Measurements from ENCODE around the gene TENT4A. TPM values are rescaled to one million over a fixed set of nuclear protein-coding genes. Genes with fewer than 3 reads are reported as not detected.
"Not testable (repeated sequence)": the region's sequence is repeated elsewhere in the genome, so short reads cannot be mapped to it uniquely, and the experiment has no call there.

Gene TENT4A
- total RNA-seq (ENCODE audit: insufficient read depth, low replicate concordance) = 21.7 TPM

DNA sequence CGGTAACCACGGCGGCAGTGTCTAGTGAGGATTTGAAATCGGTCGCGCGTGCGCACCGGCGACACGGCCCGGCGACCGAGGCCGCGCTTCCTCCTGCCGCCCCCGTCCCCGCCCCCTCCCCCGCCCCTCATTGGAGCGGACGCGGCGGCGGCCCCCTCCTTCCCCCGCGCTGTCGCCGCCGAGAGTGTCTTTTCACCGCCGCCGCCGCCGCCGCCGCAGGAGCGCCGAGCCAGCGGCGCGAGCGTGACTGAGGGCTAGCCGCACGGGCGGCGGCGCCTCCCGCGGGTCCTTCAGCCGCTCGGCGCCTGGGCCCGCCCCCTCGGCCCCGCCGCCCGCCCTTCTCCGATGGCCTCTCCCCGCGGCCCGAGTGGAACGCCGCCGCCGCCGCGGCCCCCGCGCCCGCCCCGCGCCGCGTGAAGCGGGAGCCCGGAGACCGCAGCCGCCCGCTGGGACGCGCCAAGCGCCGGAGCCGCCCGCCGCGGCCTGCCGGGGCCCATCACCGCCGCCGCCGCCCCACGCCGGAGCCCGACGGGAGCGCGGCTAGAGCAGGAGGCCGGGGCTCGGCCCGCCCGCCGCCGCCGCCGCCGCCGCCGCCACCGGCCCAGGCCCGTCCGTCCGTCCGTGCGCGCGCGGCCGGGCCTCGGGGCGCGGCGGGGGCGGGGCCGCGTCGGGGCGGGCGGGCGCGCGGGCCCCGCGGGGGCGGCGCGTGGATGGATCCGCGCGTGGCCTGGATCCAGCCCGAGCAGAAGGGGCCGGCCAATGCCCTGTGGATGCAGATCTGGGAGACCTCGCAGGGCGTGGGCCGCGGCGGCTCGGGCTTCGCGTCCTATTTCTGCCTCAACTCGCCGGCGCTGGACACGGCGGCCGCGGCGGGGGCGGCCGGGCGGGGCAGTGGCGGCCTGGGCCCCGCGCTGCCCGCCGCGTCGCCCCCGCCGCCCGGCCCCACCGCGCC lies at the start of gene TENT4A:
Gene TENT4A, plus strand, starts transcription at position 159 of the 952 bp plus-strand sequence. Its CDS starts 552 bp downstream, at position 711.
- DNase-seq (ENCODE audit: low spot score) = peak; percentile 29

- DNase-seq (ENCODE audit: low spot score) = no peak
Measured at GRCh38 chr5:6666762-6667161, 46.5 kb upstream of the TENT4A start.

DNA sequence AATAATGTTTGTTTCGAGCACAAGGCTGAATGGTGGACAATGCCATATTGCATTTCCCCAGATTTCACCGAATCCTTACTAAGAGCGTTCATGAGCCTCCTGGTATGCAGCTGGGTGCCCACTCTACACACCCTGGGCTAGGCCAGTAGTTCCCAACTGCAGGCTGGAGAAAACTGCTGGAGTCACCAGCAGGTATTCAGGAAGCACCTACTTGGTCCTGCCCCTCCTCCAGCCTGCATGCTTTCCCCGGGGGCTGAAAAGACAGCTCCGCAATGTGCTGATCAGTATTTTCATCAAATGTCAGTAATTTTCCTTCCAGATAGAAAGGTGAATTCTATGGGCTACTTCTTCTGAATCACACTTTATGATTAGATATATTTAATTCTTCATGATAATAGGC lies 45.6 kb upstream of the TENT4A start:
- no peak for DNase-seq (ENCODE audit: low spot score)

GRCh38 chr5:6668717-6669116 lies 44.5 kb upstream of the TENT4A start:
- DNase-seq (ENCODE audit: low spot score) = not testable (repeated sequence)

DNA sequence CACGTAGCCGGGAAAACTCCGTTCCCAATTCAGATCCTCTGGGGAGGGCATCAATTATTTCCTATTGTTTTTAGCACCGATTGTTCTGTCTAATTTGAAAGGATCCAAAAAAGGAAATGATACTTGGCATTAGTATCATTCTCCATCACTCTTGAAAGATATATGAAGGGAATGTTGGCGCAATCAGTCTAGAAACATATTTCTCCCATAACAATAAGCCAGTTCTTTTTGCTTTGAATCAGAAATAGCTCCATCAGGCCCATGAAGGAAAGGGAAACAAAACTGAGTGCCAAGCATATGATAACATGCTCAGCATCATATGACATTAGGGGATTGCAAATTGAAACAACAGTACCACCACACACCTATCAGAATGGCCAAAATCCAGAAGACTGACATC lies 40.2 kb upstream of the TENT4A start:
- no peak for DNase-seq (ENCODE audit: low spot score)

- DNase-seq (ENCODE audit: low spot score) = no peak
Measured at GRCh38 chr5:6673963-6674362, 39.3 kb upstream of the TENT4A start.

DNA sequence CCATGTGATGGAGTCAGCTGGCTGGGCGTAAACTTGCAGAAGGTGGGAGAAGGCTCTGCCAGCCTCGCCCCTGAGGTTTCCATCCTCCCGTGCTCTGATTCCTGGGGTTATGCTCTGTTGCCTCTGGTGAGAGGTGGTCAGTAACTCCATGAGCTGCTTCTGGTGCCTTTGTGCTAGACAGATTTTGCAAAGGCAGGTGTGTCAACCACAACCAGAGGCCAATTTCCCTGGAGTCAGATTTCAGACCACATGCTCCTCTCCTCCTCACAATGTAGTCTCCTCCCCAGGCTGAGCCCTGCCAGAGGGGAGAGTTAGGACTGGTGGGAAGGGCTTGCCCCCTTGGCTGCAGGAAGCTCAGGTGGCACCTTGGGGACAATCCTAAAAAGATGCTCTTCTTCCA lies 38.8 kb upstream of the TENT4A start:
- no peak for DNase-seq (ENCODE audit: low spot score)

- no peak for DNase-seq (ENCODE audit: low spot score)
Measured at GRCh38 chr5:6674886-6675285, 38.3 kb upstream of the TENT4A start.

- DNase-seq (ENCODE audit: low spot score) = no peak
Measured at GRCh38 chr5:6675784-6676491, 37.3 kb upstream of the TENT4A start.

- DNase-seq (ENCODE audit: low spot score) = no peak
Measured at GRCh38 chr5:6676702-6677101, 36.5 kb upstream of the TENT4A start.

- no peak for DNase-seq (ENCODE audit: low spot score)
Measured at GRCh38 chr5:6678385-6678784, 34.8 kb upstream of the TENT4A start.

DNA sequence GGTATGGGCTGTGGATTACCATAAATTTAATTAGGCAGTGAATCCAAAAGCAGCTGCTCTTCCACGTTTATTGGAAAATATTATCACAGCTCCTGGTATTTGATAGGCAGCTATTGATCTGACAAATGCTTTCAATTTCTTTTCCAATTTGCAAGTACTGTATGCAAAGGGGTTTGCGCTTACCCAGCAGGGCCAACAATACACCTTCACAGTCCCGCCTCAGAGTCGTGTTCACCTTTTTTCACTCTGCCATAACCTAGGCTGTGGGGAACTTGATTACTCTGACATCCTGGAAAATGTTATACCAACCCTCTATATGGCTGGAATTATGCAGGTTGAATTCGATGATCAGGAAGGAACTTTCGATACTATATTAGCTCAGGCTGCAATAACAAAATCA lies 32.3 kb upstream of the TENT4A start:
- DNase-seq (ENCODE audit: low spot score) = no peak

- no peak for DNase-seq (ENCODE audit: low spot score)
Measured at GRCh38 chr5:6681682-6682081, 31.6 kb upstream of the TENT4A start.

GRCh38 chr5:6682239-6682638 lies 31.0 kb upstream of the TENT4A start:
- no peak for DNase-seq (ENCODE audit: low spot score)

GRCh38 chr5:6683241-6683640 lies 30.0 kb upstream of the TENT4A start:
- no peak for DNase-seq (ENCODE audit: low spot score)

- no peak for DNase-seq (ENCODE audit: low spot score)
Measured at GRCh38 chr5:6684075-6684474, 29.2 kb upstream of the TENT4A start.

DNA sequence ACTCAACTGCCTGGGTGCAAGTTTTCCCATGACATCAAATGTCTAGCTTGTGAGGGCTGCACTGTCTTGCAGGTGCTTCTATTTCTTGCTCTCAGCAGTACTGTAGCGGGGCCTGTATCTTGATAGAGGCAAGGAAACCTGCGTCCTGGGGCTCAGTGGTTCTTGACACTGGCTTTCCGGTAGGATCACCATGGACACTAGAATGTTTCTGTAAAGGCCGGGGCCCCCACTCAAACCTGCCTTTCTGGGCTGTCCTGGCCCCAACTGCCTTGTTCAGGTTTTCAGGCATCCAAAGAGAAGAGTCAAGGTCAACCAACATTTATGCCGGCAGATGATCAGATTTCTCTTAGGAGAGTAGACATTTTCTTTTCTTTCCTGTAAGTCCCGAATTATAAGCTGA lies 26.7 kb upstream of the TENT4A start:
- DNase-seq (ENCODE audit: low spot score) = no peak

GRCh38 chr5:6686915-6687409 lies 26.3 kb upstream of the TENT4A start:
- peak; percentile 60 for DNase-seq (ENCODE audit: low spot score)

DNA sequence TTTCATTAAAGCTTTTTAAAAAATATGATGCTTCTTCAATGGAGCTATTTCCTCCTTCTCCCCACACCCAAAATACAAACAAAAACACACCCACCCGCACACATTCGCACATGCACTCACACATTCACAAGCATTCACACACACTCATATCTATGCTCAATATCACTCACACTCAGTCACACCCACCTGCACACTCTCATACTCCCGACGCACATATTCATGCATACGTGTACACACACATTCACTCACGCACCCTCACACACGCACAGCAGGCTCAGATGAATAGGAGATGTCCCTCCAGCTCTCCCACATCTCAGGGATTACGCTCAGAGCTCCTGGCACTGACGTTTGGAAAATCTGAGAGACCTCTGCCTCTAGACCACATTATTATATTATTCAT lies 25.7 kb upstream of the TENT4A start:
- DNase-seq (ENCODE audit: low spot score) = no peak

DNA sequence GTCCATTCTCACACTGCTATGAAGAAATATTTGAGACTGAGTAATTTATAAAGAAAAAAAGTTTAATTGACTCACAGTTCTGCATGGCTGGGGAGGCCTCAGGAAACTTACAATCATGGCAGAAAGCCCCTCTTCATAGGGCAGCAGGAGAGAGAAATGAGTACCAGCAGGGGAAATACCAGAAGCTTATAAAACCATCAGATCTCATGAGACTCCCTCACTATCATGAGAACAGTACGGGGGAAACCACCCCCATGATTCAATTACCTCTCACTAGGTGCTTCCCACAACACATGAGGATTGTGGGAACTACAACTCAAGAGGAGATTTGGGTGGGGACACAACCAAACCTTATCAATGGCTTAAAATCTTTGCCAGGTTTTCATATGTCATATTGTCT lies 20.3 kb upstream of the TENT4A start:
- no peak for DNase-seq (ENCODE audit: low spot score)

DNA sequence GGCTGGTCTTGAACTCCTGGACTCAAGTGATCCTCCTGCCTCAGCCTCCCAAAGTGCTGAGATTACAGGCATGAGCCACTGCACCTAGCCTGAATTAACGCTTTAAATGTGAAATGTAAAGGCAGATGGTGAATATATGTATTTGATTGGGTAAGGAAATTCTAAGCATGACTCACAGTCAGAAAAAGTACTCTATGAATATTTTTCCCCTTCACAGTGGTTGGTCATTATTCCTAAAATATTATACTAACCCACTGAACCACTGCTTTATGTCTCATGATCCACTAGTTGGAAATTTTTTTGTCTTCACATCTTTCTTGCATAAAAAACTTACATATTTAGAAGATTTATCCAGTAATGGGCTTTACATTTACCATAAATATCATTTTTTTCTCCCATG lies 14.5 kb upstream of the TENT4A start:
- DNase-seq (ENCODE audit: low spot score) = no peak

DNA sequence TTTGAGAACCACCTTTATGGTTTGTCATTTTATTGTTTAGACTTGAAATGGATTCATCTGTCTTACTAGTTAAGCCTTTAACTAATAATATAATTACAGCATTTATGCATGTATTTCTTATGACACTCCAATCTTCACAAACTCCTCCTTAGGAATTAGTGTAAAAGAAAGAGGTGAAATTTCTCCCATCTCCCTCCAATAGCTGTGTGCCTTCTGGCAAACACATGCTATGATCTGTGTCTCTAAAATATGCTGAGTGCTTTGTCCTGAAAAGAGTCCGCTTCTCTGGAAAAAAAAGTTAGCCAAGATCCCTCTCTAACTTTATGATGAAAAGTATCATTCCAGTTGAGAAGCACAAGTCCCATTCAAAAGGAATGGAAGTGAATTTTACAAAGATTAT lies 13.9 kb upstream of the TENT4A start:
- DNase-seq (ENCODE audit: low spot score) = no peak

Data from umbilical cord (tissue), 2 donors.